ENCODE results near the gene SORCS2.

- TF ChIP-seq, protein P1, sequence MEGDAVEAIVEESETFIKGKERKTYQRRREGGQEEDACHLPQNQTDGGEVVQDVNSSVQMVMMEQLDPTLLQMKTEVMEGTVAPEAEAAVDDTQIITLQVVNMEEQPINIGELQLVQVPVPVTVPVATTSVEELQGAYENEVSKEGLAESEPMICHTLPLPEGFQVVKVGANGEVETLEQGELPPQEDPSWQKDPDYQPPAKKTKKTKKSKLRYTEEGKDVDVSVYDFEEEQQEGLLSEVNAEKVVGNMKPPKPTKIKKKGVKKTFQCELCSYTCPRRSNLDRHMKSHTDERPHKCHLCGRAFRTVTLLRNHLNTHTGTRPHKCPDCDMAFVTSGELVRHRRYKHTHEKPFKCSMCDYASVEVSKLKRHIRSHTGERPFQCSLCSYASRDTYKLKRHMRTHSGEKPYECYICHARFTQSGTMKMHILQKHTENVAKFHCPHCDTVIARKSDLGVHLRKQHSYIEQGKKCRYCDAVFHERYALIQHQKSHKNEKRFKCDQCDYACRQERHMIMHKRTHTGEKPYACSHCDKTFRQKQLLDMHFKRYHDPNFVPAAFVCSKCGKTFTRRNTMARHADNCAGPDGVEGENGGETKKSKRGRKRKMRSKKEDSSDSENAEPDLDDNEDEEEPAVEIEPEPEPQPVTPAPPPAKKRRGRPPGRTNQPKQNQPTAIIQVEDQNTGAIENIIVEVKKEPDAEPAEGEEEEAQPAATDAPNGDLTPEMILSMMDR (IDR thresholded peaks at IDR 0.05; ENCODE audit: borderline replicate concordance, extremely low read depth, low read length, poor library complexity, severe bottlenecking): no peak
- no peak for TF ChIP-seq EZH2 (IDR thresholded peaks at IDR 0.05; ENCODE audit: borderline replicate concordance, low read depth, low read length, severe bottlenecking)
Measured at GRCh38 chr4:7412554-7412912, 220.2 kb downstream of the SORCS2 start.
